Measurements from ENCODE around the gene RNF111. TPM values are rescaled to one million over a fixed set of nuclear protein-coding genes. Genes with fewer than 3 reads are reported as not detected.
"Not testable (repeated sequence)": the region's sequence is repeated elsewhere in the genome, so short reads cannot be mapped to it uniquely, and the experiment has no call there.

RNF111 gene
- polyA plus RNA-seq, 10 donors = 16.4 to 29.9 (median 24.0) TPM

DNA sequence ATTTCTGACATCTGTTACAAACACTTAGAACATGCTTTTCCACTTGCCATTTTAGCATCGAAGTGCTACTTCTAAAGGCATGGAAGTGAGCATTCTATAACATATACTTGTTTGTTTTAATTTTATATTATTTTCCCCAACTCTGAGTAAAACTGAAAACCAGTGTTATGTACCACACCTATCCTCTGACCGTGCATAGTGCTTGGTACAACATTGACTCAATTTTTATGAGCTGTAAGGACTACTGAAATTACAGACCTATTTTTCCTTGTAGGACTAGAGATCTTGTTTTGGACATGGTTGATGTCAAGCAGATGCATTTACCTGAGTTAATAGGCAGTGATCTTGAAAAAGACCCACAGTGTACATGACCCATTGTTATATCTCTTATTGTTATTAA lies 66.0 kb downstream of the RNF111 start:
- no peak for DNase-seq

DNA sequence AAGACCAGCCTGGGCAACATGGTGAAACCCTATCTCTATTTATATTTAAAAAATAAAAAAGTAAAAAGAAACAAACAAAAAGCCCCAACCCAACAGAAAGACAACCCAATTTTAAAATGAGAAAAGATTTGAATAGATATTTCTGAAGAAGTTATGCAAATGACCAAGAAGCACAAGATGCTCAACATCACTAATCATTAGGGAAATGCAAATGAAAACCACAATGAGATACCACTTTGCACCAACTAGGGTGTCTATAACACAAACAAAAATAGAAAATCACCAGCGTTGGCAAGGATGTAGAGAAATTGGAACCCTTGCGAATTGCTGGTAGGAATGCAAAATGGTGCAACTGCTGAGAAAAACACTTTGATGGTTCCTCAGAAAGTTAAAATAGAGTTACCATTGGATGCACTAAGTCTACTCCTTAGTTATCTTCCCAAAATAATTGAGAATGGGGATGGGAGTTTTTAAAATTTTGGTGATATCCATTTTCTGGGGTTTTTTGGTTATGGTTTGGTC lies 71.7 kb downstream of the RNF111 start:
- DNase-seq = no peak

DNA sequence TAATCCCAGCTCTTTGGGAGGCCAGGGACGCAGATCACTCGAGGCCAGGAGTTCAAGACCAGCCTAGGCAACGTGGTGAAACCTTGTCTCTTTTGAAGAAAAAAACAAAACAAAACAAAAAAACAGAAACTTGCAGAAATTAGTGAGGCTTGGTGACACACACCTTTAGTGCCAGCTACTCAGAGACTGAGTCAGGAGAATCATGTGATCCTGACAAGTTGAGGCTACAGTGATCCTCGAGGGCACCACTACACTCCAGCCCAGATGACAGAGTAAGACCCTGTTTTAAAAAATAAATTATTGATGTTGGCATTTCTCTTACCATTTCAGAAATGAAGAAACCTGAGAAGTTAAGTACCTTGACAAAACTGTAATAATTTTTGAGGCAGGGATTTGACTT lies 72.9 kb downstream of the RNF111 start:
- DNase-seq = no peak

DNA sequence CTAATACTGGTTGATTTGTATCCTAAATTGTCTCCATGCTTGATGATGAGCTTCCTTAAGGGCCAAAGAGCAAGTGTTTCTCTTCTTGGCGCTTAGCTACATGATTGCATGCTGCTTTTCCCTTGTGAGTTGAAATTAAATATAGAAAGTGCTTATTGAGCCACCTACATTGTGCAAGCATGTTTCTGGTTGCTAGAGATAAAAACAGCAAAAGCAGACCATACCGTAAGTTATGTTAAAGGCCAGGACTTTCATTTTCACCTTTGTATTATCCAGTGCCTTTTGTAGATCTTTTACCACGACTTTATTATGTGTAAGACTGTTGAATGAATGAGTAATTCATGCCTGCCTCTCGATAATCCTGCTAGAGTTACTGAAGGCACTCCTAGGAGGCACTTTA lies 75.6 kb downstream of the RNF111 start:
- DNase-seq = no peak

DNA sequence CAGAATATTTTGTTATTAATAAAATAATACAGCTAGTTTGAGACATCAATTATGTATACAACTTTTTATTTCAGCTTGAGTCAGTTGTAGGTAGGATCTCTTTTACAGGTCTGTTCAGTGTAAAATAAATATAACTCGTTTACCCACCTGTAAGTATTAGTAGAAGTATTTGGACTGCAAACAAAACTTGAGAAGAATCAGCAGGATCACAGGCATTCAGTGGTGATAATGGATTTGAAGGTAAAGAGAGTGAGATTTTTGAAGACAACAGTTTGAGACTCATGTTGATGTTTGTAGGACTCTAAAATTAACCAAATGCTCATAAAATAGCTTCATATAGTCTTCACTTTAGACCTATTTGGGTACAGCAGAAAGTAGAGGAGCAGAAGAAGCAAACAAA lies 82.0 kb downstream of the RNF111 start:
- DNase-seq = no peak

DNA sequence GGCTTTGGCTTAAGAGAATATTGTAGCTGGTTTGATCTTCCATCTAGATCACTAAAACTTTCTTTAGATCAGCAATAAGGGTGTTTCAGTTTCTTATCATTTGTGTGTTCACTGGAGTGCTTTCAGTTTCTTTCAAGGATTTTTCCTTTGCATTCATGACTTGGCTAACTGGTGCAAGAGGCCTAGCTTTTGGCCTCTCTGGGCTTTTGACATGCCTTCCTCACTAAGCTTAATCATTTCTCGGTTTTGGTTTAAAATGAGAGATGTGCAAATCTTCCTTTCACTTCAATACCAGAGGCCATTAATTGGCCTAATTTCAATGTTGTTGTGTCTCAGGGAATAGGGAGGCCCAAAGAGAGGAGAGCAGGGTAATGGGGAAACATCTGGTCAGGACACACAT lies 87.1 kb downstream of the RNF111 start:
- no peak for DNase-seq

DNA sequence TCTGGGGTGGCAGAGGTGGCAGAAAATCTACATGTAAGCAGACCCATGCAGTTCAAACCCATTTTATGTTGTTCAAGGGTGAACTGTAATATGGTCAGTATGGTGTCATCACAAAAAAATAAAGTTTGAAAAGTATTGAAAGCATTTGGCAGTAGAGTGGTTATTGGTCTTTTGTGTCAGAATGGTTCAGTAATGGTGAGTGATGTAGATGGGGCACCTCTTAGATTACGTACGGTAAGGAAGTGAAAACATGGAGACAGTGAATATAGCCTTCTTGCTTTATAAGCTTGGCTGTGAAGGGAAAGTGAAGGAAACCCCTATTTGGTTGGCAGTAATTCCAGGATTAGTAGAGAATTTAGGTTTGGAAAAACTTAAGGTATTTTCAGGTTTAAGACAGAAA lies 100.3 kb downstream of the RNF111 start:
- no peak for DNase-seq

DNA sequence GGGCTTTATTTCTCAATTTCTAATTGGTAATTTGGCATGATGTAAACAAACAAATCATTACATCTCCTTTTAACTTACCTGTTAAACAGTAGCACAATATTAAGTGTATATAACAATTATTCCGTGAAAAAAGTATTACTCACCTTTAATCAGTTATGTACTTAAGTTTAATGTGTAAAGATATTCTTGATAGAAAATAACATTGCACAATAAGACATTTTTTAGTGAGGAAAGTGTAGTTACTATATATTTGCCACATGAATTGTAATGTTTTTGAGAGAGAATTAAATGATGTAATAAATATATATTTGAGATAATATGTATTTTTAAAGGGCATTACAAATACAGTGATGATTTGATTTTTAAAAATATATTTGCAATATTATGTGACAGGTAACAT lies 106.6 kb downstream of the RNF111 start:
- DNase-seq = no peak

DNA sequence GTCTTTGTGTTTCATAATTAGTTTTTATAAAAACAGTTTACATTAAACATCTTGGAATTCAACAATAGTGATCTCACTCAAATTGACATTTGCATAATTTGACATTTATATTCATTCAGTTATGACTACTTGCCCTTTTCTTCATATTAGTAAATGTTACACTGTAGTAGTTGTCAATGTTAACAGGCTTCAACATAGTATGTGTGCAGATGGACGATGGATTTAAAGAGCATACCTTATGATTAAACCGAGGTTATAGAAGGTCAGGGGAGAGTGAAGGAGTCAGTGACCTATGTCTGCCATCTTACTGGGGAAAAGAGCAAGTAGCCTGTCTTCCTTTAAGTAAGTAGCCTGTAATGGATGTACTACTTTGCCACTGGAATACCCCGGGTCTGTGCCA lies 109.0 kb downstream of the RNF111 start:
- DNase-seq = no peak

DNA sequence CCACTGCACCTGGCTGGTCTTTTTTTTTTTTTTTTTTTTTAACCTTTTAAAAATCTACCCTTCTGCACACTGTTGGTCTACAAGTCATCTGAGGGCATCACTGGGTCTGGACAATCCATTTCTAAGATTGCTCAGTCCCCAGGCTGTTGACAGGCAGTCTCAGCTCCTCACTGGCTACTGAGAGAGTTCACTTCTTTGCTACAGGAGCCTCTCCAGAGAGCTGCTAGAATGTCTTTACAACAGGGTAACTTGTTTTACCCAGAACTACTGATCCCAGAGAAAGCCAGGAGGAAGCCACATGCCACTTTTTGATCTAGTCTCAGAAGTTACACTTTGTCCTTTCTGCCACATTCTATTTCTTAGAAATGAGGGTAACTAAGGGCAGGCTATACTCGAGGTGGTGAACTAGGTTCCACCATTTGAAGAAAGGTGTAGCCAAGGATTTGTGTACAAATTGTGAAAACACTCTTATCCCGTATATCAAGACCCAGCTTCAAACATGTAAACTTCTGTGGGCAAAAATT lies 111.8 kb downstream of the RNF111 start:
- DNase-seq = no peak

DNA sequence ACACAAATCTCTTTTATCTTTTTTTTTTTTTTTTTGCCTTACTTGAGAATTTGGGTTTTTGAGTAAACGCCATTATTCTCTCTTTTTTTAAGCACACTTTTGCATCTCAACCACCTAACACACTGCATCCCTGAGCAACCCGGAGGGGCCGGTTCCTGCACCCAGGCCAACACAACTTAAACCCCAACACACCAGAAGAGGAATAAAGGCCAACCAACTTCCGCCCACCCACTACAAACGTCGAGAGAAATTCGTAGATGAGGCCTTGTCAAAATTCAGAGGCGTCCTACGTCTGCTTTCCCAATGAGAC lies 117.1 kb downstream of the RNF111 start:
- DNase-seq = no peak

DNA sequence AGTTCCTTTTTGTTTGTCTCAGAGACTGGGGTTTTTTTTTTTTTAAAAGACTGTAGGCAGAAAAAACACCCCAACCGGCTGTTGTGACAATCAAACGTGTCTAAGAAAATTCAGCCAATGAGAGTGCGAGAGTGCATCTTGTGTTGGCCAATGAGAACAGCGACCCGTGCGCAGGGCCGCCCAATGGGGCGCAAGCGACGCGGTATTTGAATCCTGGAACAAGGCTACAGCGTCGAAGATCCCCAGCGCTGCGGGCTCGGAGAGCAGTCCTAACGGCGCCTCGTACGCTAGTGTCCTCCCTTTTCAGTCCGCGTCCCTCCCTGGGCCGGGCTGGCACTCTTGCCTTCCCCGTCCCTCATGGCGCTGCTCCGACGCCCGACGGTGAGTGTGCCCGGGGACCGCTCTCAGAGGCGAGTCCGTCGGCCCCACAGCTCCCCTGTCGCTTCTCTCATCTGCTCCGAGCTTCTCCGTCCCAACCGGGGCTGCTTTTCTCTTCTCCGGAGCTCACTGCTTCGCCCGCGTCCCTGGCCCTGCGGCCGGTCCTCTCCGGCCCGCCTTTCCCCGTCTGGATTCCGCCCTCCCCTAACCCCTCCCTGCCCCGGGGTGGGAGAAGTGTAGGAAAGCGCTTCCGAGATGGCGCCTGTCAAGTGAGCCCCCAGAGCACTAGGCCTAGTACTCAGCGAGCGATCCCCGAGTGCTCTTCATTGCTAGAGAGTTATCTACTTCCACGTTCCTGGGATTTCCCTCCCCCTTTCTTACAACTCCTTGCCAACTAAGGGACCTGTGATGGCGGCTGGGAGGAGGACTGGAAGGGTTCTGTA lies 117.7 kb downstream of the RNF111 start, which contains the start of gene CCNB2:
Gene CCNB2, plus strand, starts transcription at position 235 of the 821 bp plus-strand sequence. Its CDS starts 123 bp downstream, at position 358.
- peak; percentile 94 to 97 (median 95) for DNase-seq

DNA sequence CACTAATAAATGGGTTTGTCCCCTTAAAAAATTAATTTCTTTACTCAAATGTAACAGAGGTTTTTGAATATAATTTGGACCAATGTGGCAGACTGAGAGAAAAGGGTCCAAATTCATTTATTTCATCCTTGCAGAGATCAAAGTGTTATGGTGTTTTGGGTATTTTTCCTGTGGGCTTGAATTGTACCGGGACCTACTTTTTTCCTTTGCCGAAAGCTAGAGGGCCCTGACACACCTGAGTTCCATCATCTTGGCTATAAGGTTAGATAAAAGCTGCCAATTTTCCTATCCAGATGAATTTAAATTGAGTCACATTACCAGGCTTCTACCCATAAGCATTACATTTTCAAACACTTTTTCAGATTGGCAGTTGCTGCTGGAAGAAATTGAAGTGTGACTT lies 118.4 kb downstream of the RNF111 start:
- DNase-seq = peak in 2 of 3 donors; percentile 5 to 27

DNA sequence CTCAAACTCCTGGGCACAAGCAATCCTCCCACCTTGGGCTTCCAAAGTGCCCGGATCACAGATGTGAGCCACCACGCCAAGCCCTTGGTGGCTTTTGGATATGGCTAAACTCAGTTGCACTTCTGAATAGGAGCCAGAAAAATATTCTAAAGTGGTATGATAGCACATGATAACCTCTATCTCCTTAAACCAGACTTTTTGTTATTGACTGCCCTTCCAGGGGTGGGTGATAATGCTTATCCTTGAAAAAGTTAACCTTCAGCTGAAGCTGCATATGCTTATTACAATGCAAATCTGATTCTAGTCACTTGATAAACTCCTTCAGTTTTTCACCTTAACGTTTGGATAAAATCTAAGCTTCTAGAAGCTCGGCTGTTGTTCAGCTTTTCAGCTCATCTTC lies 123.8 kb downstream of the RNF111 start:
- DNase-seq = no peak

DNA sequence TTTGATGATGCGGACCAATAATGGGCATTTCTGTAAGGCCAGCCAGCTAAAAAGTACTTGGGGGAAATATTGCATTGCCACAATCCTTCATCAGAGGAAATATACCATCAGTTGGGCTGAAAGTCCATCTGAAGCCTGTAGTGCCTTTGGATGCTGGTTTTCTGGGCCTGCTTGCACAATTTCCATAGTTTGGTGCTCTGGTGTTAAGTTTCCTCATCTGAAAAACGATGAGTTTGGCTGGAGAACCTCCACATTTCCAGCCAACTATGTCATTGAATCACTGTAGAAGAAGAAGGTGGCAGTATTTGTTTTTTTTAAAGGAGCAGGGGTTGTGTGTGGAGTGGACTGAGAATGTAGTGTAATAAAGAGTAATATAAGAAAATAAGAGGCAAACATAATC lies 127.6 kb downstream of the RNF111 start:
- DNase-seq = no peak

DNA sequence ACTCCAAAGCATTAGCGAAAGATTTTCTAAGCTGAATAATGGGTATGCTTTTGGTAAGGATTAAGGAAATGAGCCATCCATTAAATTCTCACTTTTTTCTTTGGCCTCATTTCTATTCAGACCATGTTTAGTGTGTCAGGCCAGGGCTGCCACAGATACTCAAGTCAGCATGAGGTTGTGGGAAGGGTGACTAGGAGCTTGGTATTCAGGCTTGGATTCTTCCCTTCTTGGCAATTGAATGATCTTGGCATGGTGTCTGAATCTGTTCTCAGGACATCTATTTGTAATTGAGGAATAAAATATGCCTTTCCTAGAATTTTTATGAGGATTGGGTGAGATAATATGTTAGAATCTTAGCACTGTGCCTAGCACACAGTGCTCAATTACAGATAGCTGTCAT lies 128.7 kb downstream of the RNF111 start:
- no peak for DNase-seq

DNA sequence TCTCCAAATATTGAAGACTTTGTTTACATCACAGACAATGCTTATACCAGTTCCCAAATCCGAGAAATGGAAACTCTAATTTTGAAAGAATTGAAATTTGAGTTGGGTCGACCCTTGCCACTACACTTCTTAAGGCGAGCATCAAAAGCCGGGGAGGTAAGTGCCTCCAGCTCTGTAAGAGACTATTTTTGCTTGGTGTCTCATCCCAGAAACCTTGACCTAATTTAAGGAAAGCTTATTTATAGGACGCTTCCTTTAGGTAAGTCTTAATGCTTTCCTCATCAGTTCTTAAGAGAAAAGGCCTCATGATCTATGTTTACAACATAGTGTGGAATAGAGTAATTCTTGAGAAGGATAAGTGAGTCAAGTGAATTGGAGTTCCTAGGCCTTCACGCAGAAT lies 129.3 kb downstream of the RNF111 start:
- DNase-seq = no peak

DNA sequence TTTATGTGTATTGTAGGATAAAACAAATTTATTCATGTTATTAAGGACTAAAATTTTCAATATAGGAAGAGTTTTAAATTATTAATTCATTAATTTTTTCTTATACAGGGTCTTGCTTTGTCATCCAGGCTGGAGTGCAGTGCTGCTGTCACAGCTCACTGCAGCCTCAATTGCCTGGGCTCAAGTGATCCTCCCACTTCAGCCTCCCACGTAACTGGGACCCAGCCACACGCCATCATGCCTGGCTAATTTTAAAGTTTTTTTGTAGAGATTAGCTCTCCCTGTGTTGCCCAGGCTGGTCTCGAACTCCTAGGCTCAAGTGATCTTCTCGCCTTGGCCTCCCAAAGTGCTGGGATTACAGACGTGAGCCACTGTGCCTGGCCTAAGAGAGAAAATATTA lies 132.2 kb downstream of the RNF111 start:
- no peak for DNase-seq

DNA sequence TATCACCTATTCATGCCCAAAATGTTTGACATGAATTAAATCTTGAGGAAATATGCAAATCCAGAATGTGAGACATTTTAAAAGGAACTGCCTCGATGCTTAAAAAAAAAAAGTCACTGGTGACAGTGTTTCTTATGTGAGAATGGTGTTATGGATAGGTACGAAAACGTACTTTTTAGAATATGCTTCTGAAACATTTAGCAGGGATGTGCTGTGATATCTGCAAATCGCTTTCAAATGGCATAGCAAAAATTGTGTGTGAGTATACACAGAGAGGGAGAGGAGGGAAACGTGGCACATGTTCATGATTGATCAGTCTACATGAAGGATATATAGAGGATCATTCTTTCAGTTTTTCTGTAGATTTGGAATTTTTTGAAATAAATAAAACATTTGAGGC lies 133.5 kb downstream of the RNF111 start:
- DNase-seq = no peak

DNA sequence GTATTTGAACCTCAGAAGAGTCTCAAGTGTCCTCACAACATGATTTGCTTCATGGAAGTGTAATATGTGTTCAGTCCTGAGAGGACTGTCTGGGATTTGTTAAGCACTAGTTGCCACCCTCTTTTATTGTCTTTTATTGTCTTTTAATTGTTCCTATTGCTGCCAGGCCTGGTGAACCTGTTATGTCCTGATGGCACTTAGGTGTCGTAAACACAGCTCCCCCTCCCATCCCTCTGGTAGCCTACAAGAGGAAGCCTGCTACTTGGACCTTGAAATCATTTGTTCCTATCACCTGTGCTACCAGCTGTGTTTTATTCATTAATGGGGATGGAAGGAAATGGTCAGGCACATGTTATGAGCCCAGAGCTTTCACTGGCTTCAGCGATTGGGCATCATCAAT lies 136.8 kb downstream of the RNF111 start:
- no peak for DNase-seq

DNA sequence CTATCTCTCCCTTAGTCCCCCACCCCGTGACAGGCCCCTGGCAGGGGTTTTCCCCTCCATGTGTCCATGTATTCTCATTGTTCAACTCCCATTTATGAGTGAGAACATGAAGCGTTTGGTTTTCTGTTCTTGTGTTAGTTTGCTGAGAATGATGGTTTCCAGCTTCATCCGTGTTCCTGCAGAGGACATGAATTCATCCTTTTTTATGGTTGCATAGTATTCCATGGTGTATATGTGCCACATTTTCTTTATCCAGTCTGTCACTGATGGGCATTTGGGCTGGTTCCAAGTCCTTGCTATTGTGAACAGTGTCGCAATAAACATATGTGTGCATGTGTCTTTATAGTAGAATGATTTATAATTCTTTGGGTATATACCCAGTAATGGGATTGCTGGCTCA lies 138.2 kb downstream of the RNF111 start:
- not testable (repeated sequence) for DNase-seq

DNA sequence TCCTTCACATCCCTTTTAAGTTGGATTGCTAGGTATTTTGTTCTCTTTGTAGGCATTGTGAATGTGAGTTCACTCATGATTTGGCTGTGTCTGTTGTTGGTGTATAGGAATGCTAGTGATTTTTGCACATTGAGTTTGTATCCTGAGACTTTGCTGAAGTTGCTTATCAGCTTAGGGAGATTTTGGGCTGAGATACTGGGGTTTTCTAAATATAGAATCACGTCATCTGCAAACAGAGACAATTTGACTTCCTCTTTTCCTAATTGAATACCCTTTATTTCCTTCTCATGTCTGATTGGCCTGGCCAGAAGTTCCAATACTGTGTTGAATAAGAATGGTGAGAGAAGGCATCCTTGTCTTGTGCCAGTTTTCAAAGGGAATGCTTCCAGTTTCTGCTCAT lies 139.8 kb downstream of the RNF111 start:
- not testable (repeated sequence) for DNase-seq

DNA sequence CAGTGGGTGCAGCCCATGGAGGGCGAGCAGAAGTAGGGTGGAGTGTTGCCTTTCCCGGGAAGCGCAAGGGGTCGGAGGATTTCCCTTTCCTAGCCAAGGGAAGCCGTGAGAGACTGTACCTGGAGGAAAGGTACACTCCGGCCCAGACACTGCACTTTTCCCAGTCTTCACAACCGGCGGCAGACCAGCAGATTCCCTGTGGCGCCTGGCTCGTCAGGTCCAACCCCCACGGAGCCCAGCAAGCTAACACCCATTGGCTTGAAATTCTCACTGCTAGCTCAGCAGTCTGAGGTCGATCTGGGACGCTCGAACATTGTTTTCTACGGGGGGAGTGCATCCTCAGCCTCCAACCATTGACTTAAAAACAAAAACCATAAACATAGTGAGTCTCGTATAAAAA lies 144.0 kb downstream of the RNF111 start:
- DNase-seq = no peak

All from muscle of back (tissue), 11 donors.